Measurements from ENCODE around the gene NAV1.
"Not testable (repeated sequence)": the region's sequence is repeated elsewhere in the genome, so short reads cannot be mapped to it uniquely, and the experiment has no call there.

DNA sequence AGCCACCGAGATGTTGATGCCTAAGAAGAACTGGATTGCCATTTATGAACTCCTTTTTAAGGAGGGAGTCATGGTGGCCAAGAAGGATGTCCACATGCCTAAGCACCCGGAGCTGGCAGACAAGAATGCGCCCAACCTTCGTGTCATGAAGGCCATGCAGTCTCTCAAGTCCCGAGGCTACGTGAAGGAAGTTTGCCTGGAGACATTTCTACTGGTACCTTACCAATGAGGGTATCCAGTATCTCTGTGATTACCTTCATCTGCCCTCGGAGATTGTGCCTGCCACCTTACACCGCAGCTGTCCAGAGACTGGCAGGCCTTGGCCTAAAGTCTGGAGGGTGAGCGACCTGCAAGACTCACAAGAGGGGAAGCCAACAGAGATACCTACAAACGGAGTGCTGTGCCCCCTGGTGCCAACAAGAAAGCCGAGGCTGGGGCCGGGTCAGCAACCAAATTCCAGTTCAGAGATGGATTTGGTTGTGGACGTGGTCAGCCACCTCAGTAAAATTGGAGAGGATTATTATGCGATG is 18.8 kb upstream of the NAV1 start:
- TF ChIP-seq, protein P1, sequence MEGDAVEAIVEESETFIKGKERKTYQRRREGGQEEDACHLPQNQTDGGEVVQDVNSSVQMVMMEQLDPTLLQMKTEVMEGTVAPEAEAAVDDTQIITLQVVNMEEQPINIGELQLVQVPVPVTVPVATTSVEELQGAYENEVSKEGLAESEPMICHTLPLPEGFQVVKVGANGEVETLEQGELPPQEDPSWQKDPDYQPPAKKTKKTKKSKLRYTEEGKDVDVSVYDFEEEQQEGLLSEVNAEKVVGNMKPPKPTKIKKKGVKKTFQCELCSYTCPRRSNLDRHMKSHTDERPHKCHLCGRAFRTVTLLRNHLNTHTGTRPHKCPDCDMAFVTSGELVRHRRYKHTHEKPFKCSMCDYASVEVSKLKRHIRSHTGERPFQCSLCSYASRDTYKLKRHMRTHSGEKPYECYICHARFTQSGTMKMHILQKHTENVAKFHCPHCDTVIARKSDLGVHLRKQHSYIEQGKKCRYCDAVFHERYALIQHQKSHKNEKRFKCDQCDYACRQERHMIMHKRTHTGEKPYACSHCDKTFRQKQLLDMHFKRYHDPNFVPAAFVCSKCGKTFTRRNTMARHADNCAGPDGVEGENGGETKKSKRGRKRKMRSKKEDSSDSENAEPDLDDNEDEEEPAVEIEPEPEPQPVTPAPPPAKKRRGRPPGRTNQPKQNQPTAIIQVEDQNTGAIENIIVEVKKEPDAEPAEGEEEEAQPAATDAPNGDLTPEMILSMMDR (IDR thresholded peaks at IDR 0.05): not testable (repeated sequence)
- not testable (repeated sequence) for TF ChIP-seq POLR2A (IDR thresholded peaks at IDR 0.05)
